ENCODE results near the gene NMT1. TPM values are rescaled to one million over a fixed set of nuclear protein-coding genes. Genes with fewer than 3 reads are reported as not detected.

Gene NMT1
- total RNA-seq, 4 donors from 2014 or later, result 63.5 to 129 (median 69.1) TPM

- H3K4me1 ChIP-seq, result peaks cover 0 to 54% (median 10%) of the 10 kb centered on the region in 3 donors
- H3K9me3 ChIP-seq, result no peaks in the 10 kb centered on the region
- peak overlapping the region; percentile 73 to 81 for H3K4me3 ChIP-seq
- no CpG with 5 or more reads among the region's 21 CpGs for WGBS, 2 donors (ENCODE audit: low coverage in 1 of 2)
- H3K36me3 ChIP-seq, result peaks cover 0 to 39% of the 10 kb centered on the region in 2 donors
- ATAC-seq, result no peak
- TF ChIP-seq POLR2A (IDR thresholded peaks at IDR 0.05) (no peak), CTCF (IDR thresholded peaks at IDR 0.05) (no peak), EP300 (IDR thresholded peaks at IDR 0.05) (no peak), POLR2AphosphoS5 (IDR thresholded peaks at IDR 0.05) (no peak)
- H3K27ac ChIP-seq, result peak overlapping the region; percentile 70 to 92 (median 90)
- no peaks in the 10 kb centered on the region for H3K27me3 ChIP-seq
These were observed 75.1 kb downstream of the NMT1 start for GRCh38 chr17:45135978-45136791.

- 74% methylated on average over 2 of the region's 12 CpGs; no CpG with 5 or more reads in 1 of the 2 donors for WGBS, 2 donors (ENCODE audit: low coverage in 1 of 2)
- Histone ChIP-seq H3K4me1 (peaks cover 0 to 46% (median 10%) of the 10 kb centered on the region in 3 donors), H3K9me3 (no peaks in the 10 kb centered on the region), H3K36me3 (peaks cover 0 to 39% of the 10 kb centered on the region in 2 donors), H3K27me3 (no peaks in the 10 kb centered on the region), H3K4me3 (peak overlapping the region in 1 of 2 donors; percentile 81), H3K27ac (peak overlapping the region in 3 of 4 donors; percentile 90 to 92 (median 91))
- no peak for ATAC-seq
- TF ChIP-seq EP300 (IDR thresholded peaks at IDR 0.05) (no peak), POLR2AphosphoS5 (IDR thresholded peaks at IDR 0.05) (no peak), CTCF (IDR thresholded peaks at IDR 0.05) (no peak), POLR2A (IDR thresholded peaks at IDR 0.05) (no peak)
These were observed 75.9 kb downstream of the NMT1 start for GRCh38 chr17:45136846-45137560.

GRCh38 chr17:45137561-45138305 is 76.6 kb downstream of the NMT1 start:
- H3K27me3 ChIP-seq, result no peaks in the 10 kb centered on the region
- H3K4me1 ChIP-seq, result peaks cover 0 to 45% (median 10%) of the 10 kb centered on the region in 3 donors
- no peak overlapping the region for H3K4me3 ChIP-seq
- peak overlapping the region in 1 of 4 donors; percentile 23 for H3K27ac ChIP-seq
- 57 to 84% methylated on average over 1 to 8 of the region's 11 CpGs for WGBS, 2 donors (ENCODE audit: low coverage in 1 of 2)
- ATAC-seq, result no peak
- H3K36me3 ChIP-seq, result peaks cover 0 to 39% of the 10 kb centered on the region in 2 donors
- TF ChIP-seq EP300 (IDR thresholded peaks at IDR 0.05), result no peak
- TF ChIP-seq POLR2A (IDR thresholded peaks at IDR 0.05), result no peak
- TF ChIP-seq POLR2AphosphoS5 (IDR thresholded peaks at IDR 0.05), result no peak
- no peak for TF ChIP-seq CTCF (IDR thresholded peaks at IDR 0.05)
- H3K9me3 ChIP-seq, result no peaks in the 10 kb centered on the region

GRCh38 chr17:45138911-45139532 is 77.9 kb downstream of the NMT1 start:
- peaks cover 0 to 39% of the 10 kb centered on the region in 2 donors for H3K36me3 ChIP-seq
- no peak for TF ChIP-seq CTCF (IDR thresholded peaks at IDR 0.05)
- TF ChIP-seq EP300 (IDR thresholded peaks at IDR 0.05), result no peak
- TF ChIP-seq POLR2AphosphoS5 (IDR thresholded peaks at IDR 0.05), result no peak
- no peak for TF ChIP-seq POLR2A (IDR thresholded peaks at IDR 0.05)
- H3K27me3 ChIP-seq, result no peaks in the 10 kb centered on the region
- peaks cover 0 to 44% (median 16%) of the 10 kb centered on the region in 3 donors for H3K4me1 ChIP-seq
- WGBS, 2 donors (ENCODE audit: low coverage in 1 of 2), result 67 to 90% methylated on average over 2 to 3 of the region's 14 CpGs
- no peak overlapping the region for H3K4me3 ChIP-seq
- no peak for ATAC-seq
- no peak overlapping the region for H3K27ac ChIP-seq
- H3K9me3 ChIP-seq, result no peaks in the 10 kb centered on the region
